Trophoblast cell (in vitro differentiated cells and primary cell): ENCODE results near the gene HTT.

Source experiments
- DNase-seq, 2 donors: peaks; one replicate each; pipeline ENCODE4 v3.0.0-alpha.2; 2016
- H2AFZ ChIP-seq: 2 replicates; pipeline ENCODE4 v1.6.1; 2013; ENCODE audit warnings: low read length, moderate library complexity, mild to moderate bottlenecking; ENCODE audit not compliant: insufficient read depth, poor library complexity
- H2AK5ac ChIP-seq: 2 replicates; pipeline ENCODE4 v1.6.1; 2013; ENCODE audit warnings: mild to moderate bottlenecking, low read length
- H2BK120ac ChIP-seq: 2 replicates; pipeline ENCODE4 v1.6.1; 2013; ENCODE audit warnings: low read length, mild to moderate bottlenecking, moderate library complexity; ENCODE audit not compliant: insufficient read depth, poor library complexity
- H2BK12ac ChIP-seq: 2 replicates; pipeline ENCODE4 v1.6.1; 2013; ENCODE audit warnings: mild to moderate bottlenecking, low read length, moderate library complexity
- H2BK5ac ChIP-seq: 2 replicates; pipeline ENCODE4 v1.6.1; 2013; ENCODE audit warnings: low read length, low read depth, moderate library complexity, mild to moderate bottlenecking; ENCODE audit not compliant: poor library complexity
- H3K14ac ChIP-seq: 2 replicates; pipeline ENCODE4 v1.6.1; 2013; ENCODE audit warnings: mild to moderate bottlenecking, low read length
- H3K18ac ChIP-seq: 2 replicates; pipeline ENCODE4 v1.6.1; 2013; ENCODE audit warnings: mild to moderate bottlenecking, low read length
- H3K23ac ChIP-seq: 2 replicates; pipeline ENCODE4 v1.6.1; 2013; ENCODE audit warnings: low read length
- H3K27ac ChIP-seq: 2 replicates; pipeline ENCODE4 v1.5.1; 2013; ENCODE audit warnings: low read depth, mild to moderate bottlenecking, inconsistent platforms, low read length, moderate library complexity
- H3K27me3 ChIP-seq: 2 replicates; pipeline ENCODE4 v1.6.1; 2013; ENCODE audit warnings: inconsistent platforms, mild to moderate bottlenecking, low read length, moderate library complexity; ENCODE audit not compliant: insufficient read depth
- H3K36me3 ChIP-seq, 2 experiments: 1 replicate in 1 of 2; 2 replicates in 1 of 2; pipeline ENCODE4 v1.6.1; 2013; ENCODE audit warnings: low read length in 2 of 2, mild to moderate bottlenecking in 2 of 2, moderate library complexity in 1 of 2; ENCODE audit not compliant: insufficient read depth in 2 of 2, control insufficient read depth in 1 of 2
- H3K4ac ChIP-seq: 2 replicates; pipeline ENCODE4 v1.6.1; 2013; ENCODE audit warnings: low read depth, mild to moderate bottlenecking, low read length, moderate library complexity
- H3K4me1 ChIP-seq, 2 experiments: 1 replicate in 1 of 2; 2 replicates in 1 of 2; pipeline ENCODE4 v1.6.1; 2013; ENCODE audit warnings: low read length in 2 of 2, mild to moderate bottlenecking in 2 of 2, moderate library complexity in 1 of 2; ENCODE audit not compliant: insufficient read depth in 2 of 2, control insufficient read depth in 1 of 2
- H3K4me2 ChIP-seq: 2 replicates; pipeline ENCODE4 v1.6.1; 2013; ENCODE audit warnings: inconsistent platforms, mild to moderate bottlenecking, low read length, moderate library complexity
- H3K4me3 ChIP-seq: 2 replicates; pipeline ENCODE4 v1.5.1; 2013; ENCODE audit warnings: mild to moderate bottlenecking, low read depth, low read length, inconsistent platforms
- H3K79me1 ChIP-seq: one replicate; pipeline ENCODE4 v1.6.1; 2013; ENCODE audit warnings: low read length
- H3K79me2 ChIP-seq: 2 replicates; pipeline ENCODE4 v1.6.1; 2013; ENCODE audit warnings: low read length, mild to moderate bottlenecking; ENCODE audit not compliant: control insufficient read depth, insufficient read depth, poor library complexity
- H3K9ac ChIP-seq: 2 replicates; pipeline ENCODE4 v1.6.1; 2013; ENCODE audit warnings: mild to moderate bottlenecking, low read length
- H3K9me3 ChIP-seq: 2 replicates; pipeline ENCODE4 v1.6.1; 2013; ENCODE audit warnings: low read depth, mild to moderate bottlenecking, control low read depth, inconsistent platforms, low read length; ENCODE audit not compliant: insufficient read depth
- H4K12ac ChIP-seq: 2 replicates; pipeline ENCODE4 v1.6.1; 2013; ENCODE audit warnings: low read depth, mild to moderate bottlenecking, low read length, moderate library complexity
- H4K8ac ChIP-seq: 2 replicates; pipeline ENCODE4 v1.6.1; 2013; ENCODE audit warnings: low read depth, mild to moderate bottlenecking, low read length, moderate library complexity
- H4K91ac ChIP-seq: one replicate; pipeline ENCODE4 v1.6.1; 2013; ENCODE audit warnings: low read depth, mild to moderate bottlenecking, low read length, moderate library complexity
- WGBS: extraction: QIAGEN DNeasy Blood & Tissue Kit; methylation state at CpG from one replicate; pipeline ENCODE4 v1.1.7; 2013; ENCODE audit warnings: missing lambda C conversion rate; ENCODE audit not compliant: insufficient read length, insufficient coverage; ENCODE audit errors: extremely low coverage; 5-methylcytosine and 5-hydroxymethylcytosine counted together

The HTT gene

GRCh38 chr4:3176367-3177229, 102.1 kb downstream of the HTT start:
- no peak overlapping the region for H2BK12ac ChIP-seq
- no peak overlapping the region for H3K4ac ChIP-seq
- peaks cover 4% of the 10 kb centered on the region for H3K9me3 ChIP-seq
- H3K4me1 ChIP-seq, result no peaks in the 10 kb centered on the region
- no peaks in the 10 kb centered on the region for H3K27me3 ChIP-seq
- WGBS, result no CpG with 5 or more reads among the region's 11 CpGs
- no peak overlapping the region for H3K18ac ChIP-seq
- no peaks in the 10 kb centered on the region for H3K79me1 ChIP-seq
- H4K91ac ChIP-seq, result no peak overlapping the region
- no peak overlapping the region for H4K12ac ChIP-seq
- H3K9ac ChIP-seq, result no peak overlapping the region
- no peak overlapping the region for H3K4me2 ChIP-seq
- H2BK5ac ChIP-seq, result no peak overlapping the region
- H3K36me3 ChIP-seq, result peaks cover 33 to 43% of the 10 kb centered on the region in 2 experiments
- no peak overlapping the region for H3K27ac ChIP-seq
- no peak overlapping the region for H4K8ac ChIP-seq
- H3K23ac ChIP-seq, result no peak overlapping the region
- H2AFZ ChIP-seq, result no peak overlapping the region
- no peak overlapping the region for H3K14ac ChIP-seq
- H2BK120ac ChIP-seq, result no peak overlapping the region
- no peak overlapping the region for H2AK5ac ChIP-seq
- no peaks in the 10 kb centered on the region for H3K79me2 ChIP-seq
- H3K4me3 ChIP-seq, result no peak overlapping the region
- DNase-seq, result no peak

- H3K4me3 ChIP-seq, result no peak overlapping the region
- no peak for DNase-seq
- no peak overlapping the region for H2AFZ ChIP-seq
Measured at GRCh38 chr4:3177426-3177825, 102.9 kb downstream of the HTT start.

GRCh38 chr4:3177905-3178304, 103.4 kb downstream of the HTT start:
- no peak overlapping the region for H4K91ac ChIP-seq
- no CpG with 5 or more reads among the region's 7 CpGs for WGBS
- no peak overlapping the region for H3K4me3 ChIP-seq
- H2BK5ac ChIP-seq, result no peak overlapping the region
- no peak overlapping the region for H3K14ac ChIP-seq
- no peaks in the 10 kb centered on the region for H3K79me1 ChIP-seq
- no peak for DNase-seq
- no peaks in the 10 kb centered on the region for H3K79me2 ChIP-seq
- no peak overlapping the region for H2AK5ac ChIP-seq
- no peak overlapping the region for H3K18ac ChIP-seq
- H2BK12ac ChIP-seq, result no peak overlapping the region
- H3K4me1 ChIP-seq, result no peaks in the 10 kb centered on the region
- no peak overlapping the region for H3K27ac ChIP-seq
- H4K12ac ChIP-seq, result no peak overlapping the region
- H4K8ac ChIP-seq, result no peak overlapping the region
- no peak overlapping the region for H3K23ac ChIP-seq
- H3K4ac ChIP-seq, result no peak overlapping the region
- peaks cover 37 to 50% of the 10 kb centered on the region in 2 experiments for H3K36me3 ChIP-seq
- peaks cover 4% of the 10 kb centered on the region for H3K9me3 ChIP-seq
- no peaks in the 10 kb centered on the region for H3K27me3 ChIP-seq
- no peak overlapping the region for H3K4me2 ChIP-seq
- H2AFZ ChIP-seq, result no peak overlapping the region
- H2BK120ac ChIP-seq, result no peak overlapping the region
- H3K9ac ChIP-seq, result no peak overlapping the region

More at GRCh38 chr4:3177426-3177825, 102.9 kb downstream of the HTT start:
- no peak overlapping the region for H3K9ac ChIP-seq
- H2BK12ac ChIP-seq, result no peak overlapping the region
- no peak overlapping the region for H2AK5ac ChIP-seq
- H3K14ac ChIP-seq, result no peak overlapping the region
- H3K9me3 ChIP-seq, result peaks cover 4% of the 10 kb centered on the region
- no peak overlapping the region for H3K18ac ChIP-seq
- no peaks in the 10 kb centered on the region for H3K4me1 ChIP-seq
- no peaks in the 10 kb centered on the region for H3K79me2 ChIP-seq
- H3K23ac ChIP-seq, result no peak overlapping the region
- no peak overlapping the region for H3K4me2 ChIP-seq
- no peaks in the 10 kb centered on the region for H3K27me3 ChIP-seq
- peaks cover 36 to 48% of the 10 kb centered on the region in 2 experiments for H3K36me3 ChIP-seq
- no peak overlapping the region for H3K27ac ChIP-seq
- no peak overlapping the region for H4K8ac ChIP-seq
- no peak overlapping the region for H4K91ac ChIP-seq
- no peak overlapping the region for H3K4ac ChIP-seq
- H3K79me1 ChIP-seq, result no peaks in the 10 kb centered on the region
- no peak overlapping the region for H4K12ac ChIP-seq
- no peak overlapping the region for H2BK5ac ChIP-seq
- H2BK120ac ChIP-seq, result no peak overlapping the region

- Histone ChIP-seq H3K18ac (no peak overlapping the region), H3K23ac (no peak overlapping the region), H4K8ac (no peak overlapping the region), H3K27me3 (no peaks in the 10 kb centered on the region), H3K79me2 (no peaks in the 10 kb centered on the region), H2BK5ac (no peak overlapping the region), H3K14ac (no peak overlapping the region), H3K9ac (no peak overlapping the region), H3K27ac (no peak overlapping the region), H2BK120ac (no peak overlapping the region), H3K4me3 (peak overlapping the region; percentile 62), H2AFZ (no peak overlapping the region), H4K12ac (no peak overlapping the region), H3K9me3 (peaks cover 4% of the 10 kb centered on the region), H2AK5ac (no peak overlapping the region), H3K4ac (no peak overlapping the region), H4K91ac (no peak overlapping the region), H3K4me2 (no peak overlapping the region), H3K4me1 (no peaks in the 10 kb centered on the region), H3K36me3 (peaks cover 36 to 50% of the 10 kb centered on the region in 2 experiments), H3K79me1 (no peaks in the 10 kb centered on the region), H2BK12ac (no peak overlapping the region)
- no peak for DNase-seq
- no CpG with 5 or more reads among the region's 9 CpGs for WGBS
Measured at GRCh38 chr4:3178351-3178750, 103.9 kb downstream of the HTT start.
